Liver (tissue), 9 donors: ENCODE results near the gene NDUFS6. TPM values are rescaled to one million over a fixed set of nuclear protein-coding genes. Genes with fewer than 3 reads are reported as not detected.

Experiments
- DNase-seq: peaks from one replicate; pipeline ENCODE4 v3.0.0-alpha.2; 2017; ENCODE audit warnings: low spot score
- H3K27ac ChIP-seq, 2 donors: one replicate each; pipeline ENCODE4 v1.7.0; 2013; ENCODE audit warnings: inconsistent platforms in 2 of 2, low read length in 2 of 2, control low read depth in 1 of 2, low read depth in 1 of 2, mild to moderate bottlenecking in 1 of 2
- H3K27me3 ChIP-seq, 4 donors: one replicate each; pipeline versions ENCODE4 v1.6.1 to v1.7.0; 2013; ENCODE audit warnings: low read length in 3 of 4, inconsistent platforms in 1 of 4, mild to moderate bottlenecking in 1 of 4, moderate library complexity in 1 of 4; ENCODE audit not compliant: control insufficient read depth in 4 of 4, insufficient read depth in 4 of 4
- H3K36me3 ChIP-seq, 4 donors: one replicate each; pipeline versions ENCODE4 v1.6.1 to v1.7.0; 2013; ENCODE audit warnings: low read length in 3 of 4, mild to moderate bottlenecking in 3 of 4, low read depth in 1 of 4, moderate library complexity in 1 of 4; ENCODE audit not compliant: control insufficient read depth in 4 of 4, insufficient read depth in 3 of 4
- H3K4me1 ChIP-seq, 4 donors: one replicate each; pipeline versions ENCODE4 v1.6.1 to v1.7.0; 2013; ENCODE audit warnings: low read length in 3 of 4, mild to moderate bottlenecking in 3 of 4, moderate library complexity in 1 of 4; ENCODE audit not compliant: control insufficient read depth in 4 of 4, insufficient read depth in 4 of 4
- H3K4me3 ChIP-seq, 3 donors: one replicate each; pipeline versions ENCODE4 v1.6.1 to v1.7.0; 2013; ENCODE audit warnings: low read length in 3 of 3, control low read depth in 1 of 3, low read depth in 1 of 3, mild to moderate bottlenecking in 1 of 3
- H3K9ac ChIP-seq, 2 donors: one replicate each; pipeline ENCODE4 v1.7.0; 2013; ENCODE audit warnings: low read length in 2 of 2, mild to moderate bottlenecking in 2 of 2, moderate library complexity in 2 of 2, control low read depth in 1 of 2, low read depth in 1 of 2
- H3K9me3 ChIP-seq, 4 donors: one replicate each; pipeline versions ENCODE4 v1.6.1 to v1.7.0; 2013; ENCODE audit warnings: low read length in 3 of 4; ENCODE audit not compliant: control insufficient read depth in 4 of 4
- EGR1 ChIP-seq, 2 donors: IDR thresholded peaks; 2 replicates each; pipeline ENCODE4 v1.6.1; 2016 to 2018; ENCODE audit warnings: antibody characterized with exemption in 2 of 2, low read depth in 2 of 2
- FOXA1 ChIP-seq: IDR thresholded peaks from 2 replicates; pipeline ENCODE4 v1.6.1; 2016; ENCODE audit warnings: antibody characterized with exemption
- FOXA2 ChIP-seq: IDR thresholded peaks from 2 replicates; pipeline ENCODE4 v1.6.1; 2016; ENCODE audit warnings: antibody characterized with exemption
- GABPA ChIP-seq, 2 donors: IDR thresholded peaks in 1 of 2; conservative IDR thresholded peaks in 1 of 2; 2 replicates each; pipeline ENCODE4 v1.6.1; 2016; ENCODE audit warnings: antibody characterized with exemption in 2 of 2, mild to moderate bottlenecking in 1 of 2, moderate library complexity in 1 of 2
- HNF4A ChIP-seq, 2 donors: conservative IDR thresholded peaks; 2 replicates each; pipeline ENCODE4 v1.6.1; 2016; ENCODE audit warnings: antibody characterized with exemption in 2 of 2, mild to moderate bottlenecking in 2 of 2
- HNF4G ChIP-seq: IDR thresholded peaks from 2 replicates; pipeline ENCODE4 v1.6.1; 2016; ENCODE audit warnings: antibody characterized with exemption
- JUND ChIP-seq, 2 donors: IDR thresholded peaks; 2 replicates each; pipeline ENCODE4 v1.6.1; 2016; ENCODE audit warnings: antibody characterized with exemption in 2 of 2
- NR2F2 ChIP-seq: IDR thresholded peaks from 2 replicates; pipeline ENCODE4 v1.6.1; 2016; ENCODE audit warnings: antibody characterized with exemption
- RAD21 ChIP-seq, 2 donors: IDR thresholded peaks; 2 replicates each; pipeline ENCODE4 v1.6.1; 2016; ENCODE audit warnings: antibody characterized with exemption in 2 of 2, mild to moderate bottlenecking in 2 of 2
- RXRA ChIP-seq, 2 donors: IDR thresholded peaks; 2 replicates each; pipeline ENCODE4 v1.6.1; 2017 to 2018; ENCODE audit warnings: antibody characterized with exemption in 2 of 2, mild to moderate bottlenecking in 1 of 2
- SP1 ChIP-seq: IDR thresholded peaks from 2 replicates; pipeline ENCODE4 v1.6.1; 2018; ENCODE audit warnings: antibody characterized with exemption, mild to moderate bottlenecking
- TAF1 ChIP-seq: conservative IDR thresholded peaks from 2 replicates; pipeline ENCODE4 v1.6.1; 2016; ENCODE audit warnings: antibody characterized with exemption, mild to moderate bottlenecking
- YY1 ChIP-seq: IDR thresholded peaks from 2 replicates; pipeline ENCODE4 v1.6.1; 2016; ENCODE audit warnings: antibody characterized with exemption, mild to moderate bottlenecking
- WGBS: extraction: QIAGEN DNeasy Blood & Tissue Kit; methylation state at CpG from one replicate; pipeline ENCODE4 v1.1.7; 2013; 5-methylcytosine and 5-hydroxymethylcytosine counted together
- polyA plus RNA-seq, 2 donors: library from polyadenylated mRNA; stranded (reverse) in 1 of 2; unstranded in 1 of 2; fragments of 200-250 nt in 1 of 2; fragments of >200 nt in 1 of 2; fragmentation: Nextera tagmentation in 1 of 2; extraction: Ambion mirVana in 1 of 2; gene quantifications; one replicate each; pipeline versions ENCODE4 v1.2.1 to v1.2.3, GENCODE V29; 2013 to 2015
- total RNA-seq, 2 donors: library from RNA; depleted of rRNA; stranded (reverse); fragments of >200 nt; gene quantifications; one replicate each; pipeline ENCODE4 v1.2.3, GENCODE V29; 2014
- TF ChIP-seq, protein P1 (sequence below): fragments of 150-350 bp; IDR thresholded peaks from 2 replicates; pipeline ENCODE4 v1.5.1; 2017; ENCODE audit warnings: improper control_type of control experiment, low read depth, low read length; ENCODE audit not compliant: missing input control
- TF ChIP-seq, protein P2 (sequence below): IDR thresholded peaks from 2 replicates; pipeline ENCODE4 v1.6.1; 2016; ENCODE audit warnings: antibody characterized with exemption, mild to moderate bottlenecking
- TF ChIP-seq, protein P3 (sequence below): IDR thresholded peaks from 2 replicates; pipeline ENCODE4 v1.6.1; 2016; ENCODE audit warnings: antibody characterized with exemption
- TF ChIP-seq, protein P4 (sequence below): IDR thresholded peaks from 2 replicates; pipeline ENCODE4 v1.6.1; 2016; ENCODE audit warnings: antibody characterized with exemption
- TF ChIP-seq, protein P5 (sequence below): IDR thresholded peaks from 2 replicates; pipeline ENCODE4 v1.6.1; 2016; ENCODE audit warnings: antibody characterized with exemption
- donor health status: healthy.
- donor health status: healthy.
- donor health status: healthy.
- donor health status: healthy.
- donor health status: healthy.

The NDUFS6 gene
- total and polyA plus RNA-seq, 4 donors: 18.7 to 82.5 (median 47.3) TPM

DNA sequence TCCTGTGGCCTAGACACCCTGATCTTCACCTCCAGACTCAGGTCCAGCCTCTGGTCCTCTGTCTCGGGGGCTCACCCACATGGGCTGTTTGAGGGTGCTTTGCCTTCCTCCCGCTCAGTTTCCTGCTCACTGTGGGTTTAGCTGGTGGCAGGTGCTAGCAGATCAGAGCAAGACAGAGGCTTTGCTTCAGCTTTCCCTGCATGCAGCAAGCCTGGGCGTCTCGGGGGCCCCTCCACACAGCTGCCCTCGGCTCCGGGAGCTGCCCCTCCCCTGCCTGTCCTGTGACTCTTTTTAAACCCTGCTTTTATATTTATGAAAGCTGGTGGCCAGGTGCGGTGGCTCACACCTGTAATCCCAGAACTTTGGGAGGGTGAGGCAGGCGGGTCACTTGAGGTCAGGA lies 16.1 kb upstream of the NDUFS6 start:
- TF ChIP-seq, protein P1, sequence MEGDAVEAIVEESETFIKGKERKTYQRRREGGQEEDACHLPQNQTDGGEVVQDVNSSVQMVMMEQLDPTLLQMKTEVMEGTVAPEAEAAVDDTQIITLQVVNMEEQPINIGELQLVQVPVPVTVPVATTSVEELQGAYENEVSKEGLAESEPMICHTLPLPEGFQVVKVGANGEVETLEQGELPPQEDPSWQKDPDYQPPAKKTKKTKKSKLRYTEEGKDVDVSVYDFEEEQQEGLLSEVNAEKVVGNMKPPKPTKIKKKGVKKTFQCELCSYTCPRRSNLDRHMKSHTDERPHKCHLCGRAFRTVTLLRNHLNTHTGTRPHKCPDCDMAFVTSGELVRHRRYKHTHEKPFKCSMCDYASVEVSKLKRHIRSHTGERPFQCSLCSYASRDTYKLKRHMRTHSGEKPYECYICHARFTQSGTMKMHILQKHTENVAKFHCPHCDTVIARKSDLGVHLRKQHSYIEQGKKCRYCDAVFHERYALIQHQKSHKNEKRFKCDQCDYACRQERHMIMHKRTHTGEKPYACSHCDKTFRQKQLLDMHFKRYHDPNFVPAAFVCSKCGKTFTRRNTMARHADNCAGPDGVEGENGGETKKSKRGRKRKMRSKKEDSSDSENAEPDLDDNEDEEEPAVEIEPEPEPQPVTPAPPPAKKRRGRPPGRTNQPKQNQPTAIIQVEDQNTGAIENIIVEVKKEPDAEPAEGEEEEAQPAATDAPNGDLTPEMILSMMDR: no peak
- TF ChIP-seq NR2F2: no peak
- no peak for TF ChIP-seq JUND (IDR thresholded peaks at IDR 0.05)
- TF ChIP-seq HNF4G: no peak
- no peak for TF ChIP-seq EGR1 (IDR thresholded peaks at IDR 0.05; ENCODE audit: low read depth in 2 of 2)
- TF ChIP-seq GABPA (IDR thresholded peaks at IDR 0.05 in 1 of 2, conservative IDR thresholded peaks at IDR 0.05 in 1 of 2): no peak
- no peak for TF ChIP-seq RAD21 (IDR thresholded peaks at IDR 0.05)
- no peak for TF ChIP-seq FOXA2
- TF ChIP-seq, protein P2, sequence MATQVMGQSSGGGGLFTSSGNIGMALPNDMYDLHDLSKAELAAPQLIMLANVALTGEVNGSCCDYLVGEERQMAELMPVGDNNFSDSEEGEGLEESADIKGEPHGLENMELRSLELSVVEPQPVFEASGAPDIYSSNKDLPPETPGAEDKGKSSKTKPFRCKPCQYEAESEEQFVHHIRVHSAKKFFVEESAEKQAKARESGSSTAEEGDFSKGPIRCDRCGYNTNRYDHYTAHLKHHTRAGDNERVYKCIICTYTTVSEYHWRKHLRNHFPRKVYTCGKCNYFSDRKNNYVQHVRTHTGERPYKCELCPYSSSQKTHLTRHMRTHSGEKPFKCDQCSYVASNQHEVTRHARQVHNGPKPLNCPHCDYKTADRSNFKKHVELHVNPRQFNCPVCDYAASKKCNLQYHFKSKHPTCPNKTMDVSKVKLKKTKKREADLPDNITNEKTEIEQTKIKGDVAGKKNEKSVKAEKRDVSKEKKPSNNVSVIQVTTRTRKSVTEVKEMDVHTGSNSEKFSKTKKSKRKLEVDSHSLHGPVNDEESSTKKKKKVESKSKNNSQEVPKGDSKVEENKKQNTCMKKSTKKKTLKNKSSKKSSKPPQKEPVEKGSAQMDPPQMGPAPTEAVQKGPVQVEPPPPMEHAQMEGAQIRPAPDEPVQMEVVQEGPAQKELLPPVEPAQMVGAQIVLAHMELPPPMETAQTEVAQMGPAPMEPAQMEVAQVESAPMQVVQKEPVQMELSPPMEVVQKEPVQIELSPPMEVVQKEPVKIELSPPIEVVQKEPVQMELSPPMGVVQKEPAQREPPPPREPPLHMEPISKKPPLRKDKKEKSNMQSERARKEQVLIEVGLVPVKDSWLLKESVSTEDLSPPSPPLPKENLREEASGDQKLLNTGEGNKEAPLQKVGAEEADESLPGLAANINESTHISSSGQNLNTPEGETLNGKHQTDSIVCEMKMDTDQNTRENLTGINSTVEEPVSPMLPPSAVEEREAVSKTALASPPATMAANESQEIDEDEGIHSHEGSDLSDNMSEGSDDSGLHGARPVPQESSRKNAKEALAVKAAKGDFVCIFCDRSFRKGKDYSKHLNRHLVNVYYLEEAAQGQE: no peak
- no peak for TF ChIP-seq SP1
- TF ChIP-seq, protein P3, sequence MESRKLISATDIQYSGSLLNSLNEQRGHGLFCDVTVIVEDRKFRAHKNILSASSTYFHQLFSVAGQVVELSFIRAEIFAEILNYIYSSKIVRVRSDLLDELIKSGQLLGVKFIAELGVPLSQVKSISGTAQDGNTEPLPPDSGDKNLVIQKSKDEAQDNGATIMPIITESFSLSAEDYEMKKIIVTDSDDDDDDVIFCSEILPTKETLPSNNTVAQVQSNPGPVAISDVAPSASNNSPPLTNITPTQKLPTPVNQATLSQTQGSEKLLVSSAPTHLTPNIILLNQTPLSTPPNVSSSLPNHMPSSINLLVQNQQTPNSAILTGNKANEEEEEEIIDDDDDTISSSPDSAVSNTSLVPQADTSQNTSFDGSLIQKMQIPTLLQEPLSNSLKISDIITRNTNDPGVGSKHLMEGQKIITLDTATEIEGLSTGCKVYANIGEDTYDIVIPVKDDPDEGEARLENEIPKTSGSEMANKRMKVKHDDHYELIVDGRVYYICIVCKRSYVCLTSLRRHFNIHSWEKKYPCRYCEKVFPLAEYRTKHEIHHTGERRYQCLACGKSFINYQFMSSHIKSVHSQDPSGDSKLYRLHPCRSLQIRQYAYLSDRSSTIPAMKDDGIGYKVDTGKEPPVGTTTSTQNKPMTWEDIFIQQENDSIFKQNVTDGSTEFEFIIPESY: no peak
- TF ChIP-seq FOXA1: no peak
- TF ChIP-seq, protein P4, sequence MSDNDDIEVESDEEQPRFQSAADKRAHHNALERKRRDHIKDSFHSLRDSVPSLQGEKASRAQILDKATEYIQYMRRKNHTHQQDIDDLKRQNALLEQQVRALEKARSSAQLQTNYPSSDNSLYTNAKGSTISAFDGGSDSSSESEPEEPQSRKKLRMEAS: no peak
- no peak for TF ChIP-seq YY1
- no peak for TF ChIP-seq RXRA (IDR thresholded peaks at IDR 0.05)
- TF ChIP-seq TAF1: no peak
- 84% methylated on average over 8 of the region's 8 CpGs for WGBS
- no peak for DNase-seq

DNA sequence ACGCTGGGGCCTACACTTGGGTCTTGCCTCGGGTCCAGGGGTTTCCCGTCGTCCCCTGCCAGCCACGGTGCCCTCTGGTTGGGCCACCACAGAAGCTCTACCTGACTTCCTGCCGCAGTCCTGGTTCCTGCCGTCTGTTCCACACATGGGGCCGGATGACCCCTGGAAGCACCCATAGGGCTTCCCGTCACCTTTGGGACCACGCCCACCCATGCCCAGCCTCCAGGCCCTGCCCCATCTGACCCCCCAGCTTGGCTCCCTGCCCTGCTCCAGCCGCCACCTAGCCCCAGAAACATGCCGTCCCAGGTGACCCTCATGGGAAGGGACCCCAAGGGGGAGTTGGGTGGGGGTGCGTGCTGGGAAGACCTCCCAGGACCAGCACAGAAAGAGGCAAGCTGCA lies 15.2 kb upstream of the NDUFS6 start:
- no peaks in the 10 kb centered on the region for H3K9me3 ChIP-seq
- no peaks in the 10 kb centered on the region for H3K4me1 ChIP-seq
- no peak overlapping the region for H3K4me3 ChIP-seq
- 91% methylated on average over 13 of the region's 13 CpGs for WGBS
- DNase-seq: no peak
- H3K9ac ChIP-seq: no peak overlapping the region
- no peak overlapping the region for H3K27ac ChIP-seq
- no peaks in the 10 kb centered on the region for H3K36me3 ChIP-seq
- H3K27me3 ChIP-seq: no peaks in the 10 kb centered on the region
- TF ChIP-seq YY1 (no peak), TAF1 (no peak), RAD21 (IDR thresholded peaks at IDR 0.05) (no peak), HNF4A (conservative IDR thresholded peaks at IDR 0.05) (no peak), FOXA1 (no peak), NR2F2 (no peak), GABPA (IDR thresholded peaks at IDR 0.05 in 1 of 2, conservative IDR thresholded peaks at IDR 0.05 in 1 of 2) (no peak), SP1 (no peak), FOXA2 (no peak), EGR1 (IDR thresholded peaks at IDR 0.05; ENCODE audit: low read depth in 2 of 2) (no peak), HNF4G (no peak), JUND (IDR thresholded peaks at IDR 0.05) (no peak), RXRA (IDR thresholded peaks at IDR 0.05) (no peak)
- TF ChIP-seq, protein P1: no peak
- TF ChIP-seq, protein P5, sequence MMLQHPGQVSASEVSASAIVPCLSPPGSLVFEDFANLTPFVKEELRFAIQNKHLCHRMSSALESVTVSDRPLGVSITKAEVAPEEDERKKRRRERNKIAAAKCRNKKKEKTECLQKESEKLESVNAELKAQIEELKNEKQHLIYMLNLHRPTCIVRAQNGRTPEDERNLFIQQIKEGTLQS: no peak
- TF ChIP-seq, protein P2: no peak

More for the DNA sequence above, 16.1 kb upstream of the NDUFS6 start:
- Histone ChIP-seq H3K27me3 (no peaks in the 10 kb centered on the region), H3K9ac (no peak overlapping the region), H3K4me1 (no peaks in the 10 kb centered on the region), H3K9me3 (no peaks in the 10 kb centered on the region), H3K27ac (no peak overlapping the region), H3K36me3 (no peaks in the 10 kb centered on the region), H3K4me3 (no peak overlapping the region)
